Measurements from ENCODE around the gene CCDC157. TPM values are rescaled to one million over a fixed set of nuclear protein-coding genes. Genes with fewer than 3 reads are reported as not detected.
A peak's percentile ranks its signal among the peaks of the same experiment; 100 is the strongest.

Gene CCDC157
- total RNA-seq, 4 donors from 2014 or later: 1.5 to 2.5 (median 1.6) TPM

- H3K4me1 ChIP-seq: peaks cover 3 to 54% (median 46%) of the 10 kb centered on the region in 4 donors
- DNase-seq (ENCODE audit: extremely low spot score): no peak
- intact Hi-C loops (cut with DNase I): no loop called here
- peaks cover 82 to 98% (median 95%) of the 10 kb centered on the region in 4 donors for H3K36me3 ChIP-seq
- H3K27me3 ChIP-seq: no peaks in the 10 kb centered on the region
- no peak for TF ChIP-seq POLR2A (IDR thresholded peaks at IDR 0.05; ENCODE audit: low read depth)
- no peak for TF ChIP-seq CTCF (IDR thresholded peaks at IDR 0.05)
- no peak for TF ChIP-seq POLR2AphosphoS5 (IDR thresholded peaks at IDR 0.05)
- TF ChIP-seq EP300 (IDR thresholded peaks at IDR 0.05): no peak
- no peak overlapping the region for H3K4me3 ChIP-seq
- no peaks in the 10 kb centered on the region for H3K9me3 ChIP-seq
- H3K27ac ChIP-seq (replicated peaks in 1 of 4): peak overlapping the region in 1 of 4 donors; percentile 1
- WGBS: 78% methylated on average over 4 of the region's 4 CpGs
Observed at GRCh38 chr22:30348404-30348803, 8.4 kb upstream of the CCDC157 start.

- Histone ChIP-seq H3K27ac (replicated peaks in 1 of 4) (peak overlapping the region in 1 of 4 donors; percentile 1), H3K27me3 (no peaks in the 10 kb centered on the region), H3K9me3 (no peaks in the 10 kb centered on the region), H3K4me3 (no peak overlapping the region), H3K36me3 (peaks cover 78 to 97% (median 91%) of the 10 kb centered on the region in 4 donors), H3K4me1 (peaks cover 6 to 58% (median 48%) of the 10 kb centered on the region in 4 donors)
- no peak for DNase-seq (ENCODE audit: extremely low spot score)
- intact Hi-C loops (cut with DNase I): no loop called here
- 75% methylated on average over 4 of the region's 4 CpGs for WGBS
- TF ChIP-seq POLR2A (IDR thresholded peaks at IDR 0.05; ENCODE audit: low read depth) (no peak), CTCF (IDR thresholded peaks at IDR 0.05) (no peak), EP300 (IDR thresholded peaks at IDR 0.05) (no peak), POLR2AphosphoS5 (IDR thresholded peaks at IDR 0.05) (no peak)
Observed at GRCh38 chr22:30348809-30349208, 8.0 kb upstream of the CCDC157 start.

GRCh38 chr22:30351226-30351625 lies 5.6 kb upstream of the CCDC157 start:
- Histone ChIP-seq H3K27me3 (no peaks in the 10 kb centered on the region), H3K27ac (replicated peaks in 1 of 4) (no peak overlapping the region), H3K4me1 (peaks cover 28 to 82% (median 71%) of the 10 kb centered on the region in 4 donors), H3K9me3 (no peaks in the 10 kb centered on the region), H3K4me3 (no peak overlapping the region), H3K36me3 (peaks cover 53 to 77% (median 67%) of the 10 kb centered on the region in 4 donors)
- 86% methylated on average over 3 of the region's 3 CpGs for WGBS
- no peak for DNase-seq (ENCODE audit: extremely low spot score)
- TF ChIP-seq CTCF (IDR thresholded peaks at IDR 0.05): no peak
- no peak for TF ChIP-seq POLR2AphosphoS5 (IDR thresholded peaks at IDR 0.05)
- TF ChIP-seq POLR2A (IDR thresholded peaks at IDR 0.05; ENCODE audit: low read depth): no peak
- no peak for TF ChIP-seq EP300 (IDR thresholded peaks at IDR 0.05)
- intact Hi-C loops (cut with DNase I): no loop called here

GRCh38 chr22:30354644-30355043 lies 2.2 kb upstream of the CCDC157 start:
- Histone ChIP-seq H3K4me1 (peaks cover 33 to 67% (median 63%) of the 10 kb centered on the region in 4 donors), H3K36me3 (peaks cover 30 to 43% (median 33%) of the 10 kb centered on the region in 4 donors), H3K27ac (replicated peaks in 1 of 4) (no peak overlapping the region), H3K27me3 (no peaks in the 10 kb centered on the region), H3K9me3 (no peaks in the 10 kb centered on the region), H3K4me3 (peak overlapping the region in 1 of 4 donors; percentile 81)
- WGBS: 77% methylated on average over 5 of the region's 5 CpGs
- intact Hi-C loops (cut with DNase I): no loop called here
- TF ChIP-seq EP300 (IDR thresholded peaks at IDR 0.05) (no peak), POLR2A (IDR thresholded peaks at IDR 0.05; ENCODE audit: low read depth) (no peak), CTCF (IDR thresholded peaks at IDR 0.05) (no peak), POLR2AphosphoS5 (IDR thresholded peaks at IDR 0.05) (no peak)
- DNase-seq (ENCODE audit: extremely low spot score): no peak

GRCh38 chr22:30357236-30357570 lies 396 bp downstream of the CCDC157 start:
- peaks cover 7 to 17% (median 8%) of the 10 kb centered on the region in 4 donors for H3K36me3 ChIP-seq
- DNase-seq (ENCODE audit: extremely low spot score): no peak
- intact Hi-C loops (cut with DNase I): no loop called here
- no peaks in the 10 kb centered on the region for H3K9me3 ChIP-seq
- peak overlapping the region; percentile 75 to 82 (median 81) for H3K4me3 ChIP-seq
- 1% methylated on average over 9 of the region's 9 CpGs for WGBS
- TF ChIP-seq POLR2A (IDR thresholded peaks at IDR 0.05; ENCODE audit: low read depth): no peak
- TF ChIP-seq EP300 (IDR thresholded peaks at IDR 0.05): no peak
- TF ChIP-seq CTCF (IDR thresholded peaks at IDR 0.05): no peak
- TF ChIP-seq POLR2AphosphoS5 (IDR thresholded peaks at IDR 0.05): no peak
- peaks cover 30 to 50% (median 48%) of the 10 kb centered on the region in 4 donors for H3K4me1 ChIP-seq
- peak overlapping the region; percentile 94 to 97 (median 96) for H3K27ac ChIP-seq (replicated peaks in 1 of 4)
- no peaks in the 10 kb centered on the region for H3K27me3 ChIP-seq
